Common myeloid progenitor, CD34-positive (primary cell): ENCODE measurements around the gene SLC9A8.

Experiments
- CTCF ChIA-PET: fragments of 350-600 bp; sonication (Branson Sonifier 250); formaldehyde crosslinking; loops from one replicate; lab custom pipeline; 2021; ENCODE audit warnings: antibody characterized with exemption; lab: Charles Lee
- POLR2A ChIA-PET: fragments of 350-600 bp; sonication (Branson Sonifier 250); formaldehyde crosslinking; loops from one replicate; lab custom pipeline; 2021; ENCODE audit warnings: antibody characterized with exemption; lab: Charles Lee
- DNase-seq, 3 donors: peaks; one replicate each; pipeline versions ENCODE4 v3.0.0 to v3.0.0-alpha.2; 2013
- H3K27ac ChIP-seq, 2 experiments: 1 replicate in 1 of 2; 2 replicates in 1 of 2; pipeline ENCODE4 v1.7.0; 2013; ENCODE audit warnings: inconsistent platforms in 2 of 2, low read length in 2 of 2, mild to moderate bottlenecking in 2 of 2, low read depth in 1 of 2, moderate library complexity in 1 of 2; ENCODE audit not compliant: severe bottlenecking in 2 of 2, insufficient read depth in 1 of 2, poor library complexity in 1 of 2
- H3K27me3 ChIP-seq, 5 experiments: replicated peaks in 2 of 5; 1 replicate in 3 of 5; 2 replicates in 2 of 5; pipeline versions ENCODE4 v1.6.1 to v1.7.0; 2013; ENCODE audit warnings: low read length in 4 of 5, mild to moderate bottlenecking in 2 of 5, moderate library complexity in 2 of 5, inconsistent platforms in 1 of 5; ENCODE audit not compliant: insufficient read depth in 5 of 5, control insufficient read depth in 4 of 5
- H3K36me3 ChIP-seq, 4 experiments: 1 replicate in 2 of 4; 2 replicates in 2 of 4; pipeline versions ENCODE4 v1.6.1 to v1.7.0; 2013; ENCODE audit warnings: low read length in 3 of 4, control low read depth in 1 of 4, mild to moderate bottlenecking in 1 of 4; ENCODE audit not compliant: control insufficient read depth in 4 of 4, insufficient read depth in 4 of 4
- H3K4me1 ChIP-seq, 4 experiments: 1 replicate in 3 of 4; 2 replicates in 1 of 4; pipeline versions ENCODE4 v1.6.1 to v1.7.1; 2013; ENCODE audit warnings: low read length in 3 of 4, mild to moderate bottlenecking in 3 of 4, control low read depth in 1 of 4, inconsistent platforms in 1 of 4, moderate library complexity in 1 of 4; ENCODE audit not compliant: control insufficient read depth in 4 of 4, insufficient read depth in 4 of 4; ENCODE audit errors: control extremely low read depth in 1 of 4
- H3K4me3 ChIP-seq, 7 experiments: 1 replicate in 4 of 7; 2 replicates in 3 of 7; pipeline versions ENCODE4 v1.5.1 to v1.7.0; 2013; ENCODE audit warnings: mild to moderate bottlenecking in 7 of 7, low read length in 6 of 7, moderate library complexity in 6 of 7, inconsistent platforms in 2 of 7, low read depth in 2 of 7, control low read depth in 1 of 7; ENCODE audit not compliant: insufficient read depth in 4 of 7, control insufficient read depth in 1 of 7; ENCODE audit errors: extremely low read depth in 1 of 7
- H3K9me3 ChIP-seq, 5 experiments: 1 replicate in 4 of 5; 2 replicates in 1 of 5; pipeline versions ENCODE4 v1.6.1 to v1.7.1; 2013; ENCODE audit warnings: low read length in 4 of 5, mild to moderate bottlenecking in 2 of 5, inconsistent platforms in 1 of 5, low read depth in 1 of 5, moderate library complexity in 1 of 5; ENCODE audit not compliant: control insufficient read depth in 4 of 5, insufficient read depth in 2 of 5; ENCODE audit errors: control extremely low read depth in 1 of 5
- WGBS: methylation state at CpG from one replicate; pipeline ENCODE4 v1.1.5; 2013; ENCODE audit not compliant: insufficient coverage; 5-methylcytosine and 5-hydroxymethylcytosine counted together

SLC9A8 gene

GRCh38 chr20:49880724-49881445 is 68.3 kb downstream of the SLC9A8 start:
- 94% methylated on average over 9 of the region's 15 CpGs for WGBS
- no peaks in the 10 kb centered on the region for H3K27me3 ChIP-seq
- no peak for DNase-seq
- H3K9me3 ChIP-seq, result no peaks in the 10 kb centered on the region
- ChIA-PET CTCF (no interaction called here), POLR2A (no interaction called here)
- H3K36me3 ChIP-seq, result peaks cover 7 to 61% (median 46%) of the 10 kb centered on the region in 4 experiments
- H3K4me3 ChIP-seq, result no peak overlapping the region
- H3K27ac ChIP-seq, result no peak overlapping the region
- H3K4me1 ChIP-seq, result no peaks in the 10 kb centered on the region

DNA sequence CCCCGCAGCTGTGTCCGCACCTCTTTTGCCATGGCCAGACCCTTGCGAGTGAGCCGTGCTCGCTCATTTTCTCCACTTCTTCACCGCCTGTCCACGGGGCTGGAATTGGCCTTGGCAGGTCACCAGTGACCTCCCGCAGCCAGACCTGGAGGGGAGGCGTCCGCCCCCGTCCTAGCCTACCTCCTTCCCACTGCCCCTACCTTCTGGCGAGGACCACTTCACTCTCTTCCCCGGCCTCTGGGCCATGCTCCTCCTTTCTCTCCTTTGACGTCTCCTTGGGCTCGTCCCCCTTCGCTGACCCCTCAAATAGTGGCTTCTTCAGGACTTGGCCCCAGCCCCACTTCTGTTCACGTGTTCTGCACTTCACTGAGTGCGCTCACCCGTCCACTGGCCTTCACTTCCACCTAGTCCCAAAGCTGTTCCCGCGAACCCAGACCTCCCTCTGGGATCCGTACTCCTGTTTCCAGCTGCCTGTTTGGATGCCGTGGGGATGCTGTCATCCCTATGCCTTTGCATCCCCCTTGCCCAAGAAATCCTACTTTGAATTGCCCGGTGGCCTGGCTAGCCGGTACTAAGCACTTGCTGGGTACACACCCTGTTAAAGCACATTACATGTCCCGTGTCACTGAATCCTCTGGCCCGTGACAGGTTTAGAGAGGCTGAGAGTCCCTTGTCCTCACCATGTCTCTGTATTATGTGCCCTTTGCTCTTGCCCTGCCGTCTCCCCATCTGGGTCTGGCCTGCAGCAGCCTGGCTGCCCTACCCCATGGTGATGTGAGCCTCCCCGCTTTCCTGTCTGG is 69.7 kb downstream of the SLC9A8 start:
- ChIA-PET CTCF (no interaction called here), POLR2A (no interaction called here)
- no peaks in the 10 kb centered on the region for H3K9me3 ChIP-seq
- no peak overlapping the region for H3K27ac ChIP-seq
- H3K4me3 ChIP-seq, result no peak overlapping the region
- H3K4me1 ChIP-seq, result no peaks in the 10 kb centered on the region
- H3K36me3 ChIP-seq, result peaks cover 7 to 68% (median 51%) of the 10 kb centered on the region in 4 experiments
- H3K27me3 ChIP-seq, result no peaks in the 10 kb centered on the region
- DNase-seq, result no peak
- 97% methylated on average over 26 of the region's 29 CpGs for WGBS

- ChIA-PET POLR2A (no interaction called here), CTCF (no interaction called here)
- no peaks in the 10 kb centered on the region for H3K27me3 ChIP-seq
- H3K4me1 ChIP-seq, result no peaks in the 10 kb centered on the region
- H3K4me3 ChIP-seq, result no peak overlapping the region
- 99% methylated on average over 10 of the region's 10 CpGs for WGBS
- peaks cover 7 to 76% (median 52%) of the 10 kb centered on the region in 4 experiments for H3K36me3 ChIP-seq
- H3K27ac ChIP-seq, result no peak overlapping the region
- no peaks in the 10 kb centered on the region for H3K9me3 ChIP-seq
- no peak for DNase-seq
Measured at GRCh38 chr20:49883246-49883802, 70.7 kb downstream of the SLC9A8 start.

DNA sequence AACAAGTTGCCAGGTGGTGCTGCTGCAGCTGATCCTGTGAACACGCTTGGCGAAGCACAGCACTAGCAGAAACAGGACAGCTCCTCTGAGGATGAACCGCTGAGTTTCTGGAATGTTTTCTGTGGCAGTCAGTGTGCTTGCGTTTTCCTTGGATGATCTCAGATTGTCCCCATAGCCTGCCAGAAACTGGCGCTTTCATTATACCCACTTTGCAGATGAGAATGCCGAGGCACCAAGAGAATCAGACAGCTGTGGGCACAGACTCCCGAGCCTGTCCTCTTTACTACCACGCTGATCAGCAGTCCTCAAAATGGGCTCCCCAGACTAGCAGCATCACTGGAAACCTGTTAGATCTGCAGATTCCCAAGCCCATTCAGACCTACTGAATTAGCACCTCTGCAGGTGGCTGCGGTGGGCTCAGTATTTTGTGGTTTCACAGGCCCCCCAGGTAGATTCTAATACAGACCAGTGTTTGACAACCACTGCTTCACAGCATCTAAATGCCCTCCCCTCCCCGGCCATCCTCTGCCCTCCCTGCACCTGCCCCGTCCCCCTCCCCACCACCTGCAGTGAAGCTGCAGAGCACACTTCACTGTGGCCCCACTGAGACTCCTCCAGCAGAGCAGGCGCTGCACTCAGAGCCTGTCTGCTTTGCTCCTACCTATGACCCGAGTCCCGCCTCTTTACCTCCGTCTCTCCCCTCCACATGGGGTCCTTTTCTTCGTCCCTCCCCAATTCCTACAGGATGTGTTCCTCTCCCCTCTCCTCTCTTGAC is 73.1 kb downstream of the SLC9A8 start:
- 97% methylated on average over 16 of the region's 16 CpGs for WGBS
- ChIA-PET CTCF (interaction anchor here (0.7 to 4.2 kb wide), 5 partner anchors 13 to 276 kb away, joined by 3 to 21 read pairs (median 3); no protein-coding TSS in a partner anchor), POLR2A (no interaction called here)
- Histone ChIP-seq H3K27ac (no peak overlapping the region), H3K4me3 (no peak overlapping the region), H3K36me3 (peaks cover 3 to 77% (median 43%) of the 10 kb centered on the region in 4 experiments), H3K27me3 (no peaks in the 10 kb centered on the region), H3K4me1 (peaks cover 0 to 21% (median 12%) of the 10 kb centered on the region in 4 experiments), H3K9me3 (no peaks in the 10 kb centered on the region)
- no peak for DNase-seq

DNA sequence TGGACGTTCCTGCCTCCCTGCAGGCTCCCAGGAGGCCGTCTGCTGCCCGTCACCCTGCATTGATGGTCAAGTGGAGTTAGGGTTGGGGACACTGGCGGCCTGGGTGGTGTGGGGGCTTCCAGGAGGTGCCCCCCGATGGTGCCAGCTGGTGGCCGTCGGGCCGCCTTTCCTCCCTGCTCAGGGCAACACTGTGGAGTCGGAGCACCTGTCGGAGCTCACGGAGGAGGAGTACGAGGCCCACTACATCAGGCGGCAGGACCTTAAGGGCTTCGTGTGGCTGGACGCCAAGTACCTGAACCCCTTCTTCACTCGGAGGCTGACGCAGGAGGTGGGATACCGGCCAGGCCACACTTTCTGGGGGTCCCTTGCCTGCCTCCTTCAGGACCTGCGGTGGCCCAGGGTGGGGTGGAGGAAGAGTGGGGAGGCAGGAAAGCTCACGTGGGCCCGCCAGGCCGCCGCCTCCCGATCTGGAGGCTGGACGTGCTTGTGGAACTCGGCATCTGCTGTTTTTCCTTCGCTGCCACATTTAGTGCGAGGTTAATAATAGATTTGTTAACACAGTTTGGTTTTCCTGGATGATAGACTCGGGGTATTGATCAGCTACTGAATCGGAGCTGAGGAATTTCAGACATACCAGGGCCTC is 74.1 kb downstream of the SLC9A8 start:
- Histone ChIP-seq H3K27ac (no peak overlapping the region), H3K4me3 (no peak overlapping the region), H3K36me3 (peaks cover 0 to 70% (median 38%) of the 10 kb centered on the region in 4 experiments), H3K9me3 (no peaks in the 10 kb centered on the region), H3K4me1 (peaks cover 0 to 31% (median 12%) of the 10 kb centered on the region in 4 experiments), H3K27me3 (no peaks in the 10 kb centered on the region)
- no peak for DNase-seq
- ChIA-PET POLR2A (no interaction called here), CTCF (interaction anchor here (0.6 to 4.2 kb wide), 11 partner anchors 9 to 345 kb away, joined by 3 to 21 read pairs (median 3); no protein-coding TSS in a partner anchor)
- WGBS, result over 99% methylated on average over 28 of the region's 30 CpGs
